A673 (cell line): Measurements from ENCODE around the gene DHRS4L2.

Experiments used
- CTCF ChIP-seq: fragments of 300-800, 200-600 bp; sonication (generic); conservative IDR thresholded peaks from 2 replicates; pipeline ENCODE4 v1.5.1; 2017; ENCODE audit warnings: low read depth, mild to moderate bottlenecking, antibody characterized with exemption, low read length, moderate library complexity, mixed read lengths
- EZH2 ChIP-seq: fragments of 200-600 bp; sonication (generic); IDR thresholded peaks from 2 replicates; pipeline ENCODE4 v1.6.1; 2017; ENCODE audit warnings: borderline replicate concordance, low read depth, mild to moderate bottlenecking, mixed read lengths, antibody characterized with exemption, low read length; ENCODE audit not compliant: poor library complexity, severe bottlenecking

- TF ChIP-seq CTCF: no peak
- no peak for TF ChIP-seq EZH2
Observed at GRCh38 chr14:23942587-23942986, 46.1 kb upstream of the DHRS4L2 start.
